Stimulated activated CD4-positive, alpha-beta T cell treated with anti-CD3 and anti-CD28 coated beads, Interleukin-4, amount 100 ng/mL, for 4 hours (primary cell): ENCODE results near the gene NFIB.

ENCODE experiments used
- DNase-seq, 2 experiments: peaks; one replicate each; pipeline ENCODE4 v3.0.0-alpha.2; 2020

The NFIB gene

GRCh38 chr9:14209399-14210345 is 104.3 kb downstream of the NFIB start:
- DNase-seq: no peak

- DNase-seq: no peak
These were observed 106.5 kb downstream of the NFIB start for GRCh38 chr9:14207352-14207995.

DNA sequence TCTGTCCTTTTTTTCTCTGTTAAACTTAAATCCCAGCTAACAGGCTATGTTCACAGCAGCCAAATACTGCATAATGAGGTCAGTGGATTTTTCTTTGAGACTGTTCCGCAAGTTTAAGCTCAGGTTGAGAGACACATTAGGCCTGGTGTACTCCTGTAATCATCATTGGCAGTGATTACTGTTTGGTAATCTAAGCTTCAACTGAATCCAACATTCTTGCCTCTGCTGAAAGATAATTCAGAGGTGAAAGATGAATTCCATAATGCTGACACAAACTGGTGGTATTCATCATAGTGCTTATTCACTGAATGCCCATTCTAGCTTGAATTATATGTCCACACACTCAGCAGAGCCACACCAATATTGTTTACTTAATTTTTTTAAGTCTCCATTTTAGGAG is 108.5 kb downstream of the NFIB start:
- no peak for DNase-seq

DNA sequence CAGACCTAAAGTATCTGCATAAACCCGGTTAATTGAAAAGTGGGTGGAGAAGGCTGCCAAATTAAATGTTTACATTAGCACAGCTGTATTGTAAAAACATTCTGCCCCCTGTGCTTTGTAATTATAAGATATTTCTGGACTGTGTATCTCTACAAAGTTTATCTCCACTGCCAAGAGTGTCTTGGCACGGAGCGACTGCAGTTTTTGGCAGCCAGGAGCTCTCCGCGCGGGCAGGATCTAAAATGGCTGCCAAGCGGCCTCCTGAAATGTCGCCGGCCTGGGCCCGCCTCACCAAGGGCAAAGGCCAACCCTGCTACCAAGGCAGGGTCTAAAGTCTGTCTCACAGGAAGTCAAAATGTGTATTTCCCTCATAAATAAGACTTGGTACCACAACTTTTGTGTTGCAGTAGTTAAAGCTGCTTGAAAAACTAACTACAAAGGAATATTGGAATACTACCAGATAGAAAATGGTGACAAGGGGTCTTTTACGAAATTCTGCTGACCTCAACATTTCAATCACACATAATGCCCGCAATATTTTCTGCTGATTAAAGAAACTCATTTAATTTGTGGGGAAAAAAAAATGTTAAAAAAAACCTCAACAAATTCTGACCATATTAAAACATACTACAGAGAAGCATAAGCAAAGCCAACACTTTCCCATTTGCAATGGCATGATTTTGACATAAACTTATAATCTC is 110.4 kb downstream of the NFIB start:
- DNase-seq: no peak

DNA sequence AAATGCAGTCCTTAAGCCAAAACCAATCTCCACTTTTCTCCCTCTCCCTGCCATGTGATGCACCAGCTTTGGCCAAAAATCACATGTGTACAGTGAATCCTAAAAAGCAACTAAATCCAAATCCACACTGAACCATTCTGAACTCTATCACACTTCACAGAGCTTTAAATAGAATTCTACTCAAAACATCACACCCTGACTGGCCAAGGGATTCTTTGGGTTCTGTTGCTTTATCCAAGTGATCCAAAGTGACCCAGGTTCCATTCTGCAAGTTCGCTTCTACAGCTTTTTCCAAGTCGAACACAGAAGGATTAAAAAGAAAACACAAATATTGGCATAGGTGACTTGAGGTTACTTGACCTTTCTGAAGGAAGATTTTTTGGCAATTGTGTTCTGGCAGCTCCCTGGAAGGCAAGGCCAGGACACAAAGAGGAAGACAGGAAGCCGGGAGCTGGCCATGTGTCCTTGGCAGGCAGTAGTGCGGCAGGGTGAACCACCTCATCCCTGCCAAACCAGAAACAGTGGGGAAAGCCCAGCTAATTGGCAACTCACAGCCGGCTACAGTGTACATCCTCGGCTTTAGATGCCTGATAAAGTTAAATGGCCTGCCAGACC is 115.0 kb downstream of the NFIB start:
- DNase-seq: no peak

GRCh38 chr9:14198047-14198840 is 115.7 kb downstream of the NFIB start:
- no peak for DNase-seq

DNA sequence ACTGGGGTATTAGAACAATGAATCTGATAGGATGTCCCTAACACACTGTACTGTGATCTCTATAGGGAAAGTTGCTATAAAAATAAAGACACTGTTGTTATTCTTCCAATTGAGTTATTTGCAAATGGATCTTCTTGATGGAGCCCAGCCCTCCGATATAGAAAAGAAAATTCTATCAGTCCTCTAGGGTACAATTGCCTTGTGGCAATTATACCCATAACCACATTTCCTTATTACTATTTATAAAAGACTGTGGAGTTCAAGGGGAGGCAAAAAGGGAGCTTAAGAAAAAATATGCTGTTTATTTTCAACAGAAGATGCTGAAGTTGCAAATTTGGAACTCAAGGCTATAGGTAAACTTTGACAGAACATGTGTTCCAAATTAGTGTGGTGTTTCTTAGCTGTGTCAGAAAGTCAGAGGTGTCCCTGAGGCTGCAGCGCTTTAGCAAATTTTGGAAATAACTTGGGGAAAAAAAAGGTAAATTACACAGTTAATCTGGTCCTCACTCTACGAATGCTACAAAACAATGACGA is 116.5 kb downstream of the NFIB start:
- DNase-seq: no peak

DNA sequence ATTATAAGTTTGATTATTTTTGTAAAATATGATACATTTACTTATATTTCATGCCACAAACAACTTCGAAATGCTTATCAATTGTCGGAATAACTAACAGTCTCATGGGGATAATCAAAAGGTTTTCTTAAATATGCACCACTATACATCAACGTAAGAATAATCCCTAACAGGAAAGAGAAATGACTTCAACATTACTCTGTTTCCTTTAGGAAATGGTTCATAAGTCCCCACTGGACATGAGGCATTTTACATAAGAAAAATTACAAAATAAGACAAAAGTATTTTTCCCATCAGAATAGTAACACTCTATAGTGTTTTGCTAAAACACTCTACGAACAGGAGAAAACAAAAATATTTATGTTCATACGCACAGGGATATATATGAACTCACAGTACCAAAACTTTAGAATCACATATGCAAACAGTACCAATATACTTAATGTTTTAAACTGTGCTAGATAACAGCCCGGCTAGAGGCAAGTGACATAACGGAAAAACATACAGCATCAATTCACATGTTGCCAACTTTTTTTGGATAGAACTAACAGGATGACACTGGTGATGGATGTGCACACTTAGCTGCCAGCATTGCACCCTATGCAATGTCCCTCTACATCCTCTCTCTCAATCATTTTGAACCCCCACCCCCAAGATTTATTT is 120.5 kb downstream of the NFIB start:
- DNase-seq: no peak

- no peak for DNase-seq
These were observed 121.4 kb downstream of the NFIB start for GRCh38 chr9:14192556-14192955.

DNA sequence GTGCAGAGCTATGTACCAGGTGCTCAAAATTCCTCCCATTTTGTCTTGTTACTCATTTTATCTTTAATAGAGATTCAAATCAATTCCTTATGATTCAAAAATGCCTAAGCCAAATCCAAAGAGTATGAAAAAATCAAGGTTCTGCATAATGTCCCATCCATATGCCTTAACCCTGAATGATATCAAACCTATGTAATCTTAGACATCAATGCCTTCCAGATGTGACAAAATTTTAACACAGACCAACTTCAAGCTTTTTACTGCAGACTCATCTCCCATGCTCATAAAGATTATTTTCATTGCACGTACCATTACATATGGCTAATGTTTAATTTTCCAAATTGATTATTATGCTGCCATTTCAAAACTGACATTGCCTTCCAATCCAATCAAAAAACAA is 122.4 kb downstream of the NFIB start:
- no peak for DNase-seq

DNA sequence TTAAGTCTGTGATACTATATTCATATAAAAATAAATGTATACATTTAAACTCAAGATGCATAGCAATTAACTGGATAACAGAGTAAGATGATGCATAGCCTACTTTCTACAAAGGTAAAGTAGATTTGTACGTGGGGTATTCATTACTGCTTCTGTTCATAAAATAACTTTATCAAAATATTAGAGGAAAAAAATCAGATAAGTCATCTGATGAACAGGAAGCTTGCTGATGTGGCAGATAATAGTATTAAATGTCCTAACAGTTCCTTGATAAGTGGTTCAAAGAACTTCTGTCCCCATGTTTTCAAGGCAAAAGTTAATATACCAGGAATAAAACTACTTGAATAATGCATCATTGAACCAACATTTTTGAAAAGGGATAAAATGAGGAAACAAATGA is 123.7 kb downstream of the NFIB start:
- DNase-seq: no peak

DNA sequence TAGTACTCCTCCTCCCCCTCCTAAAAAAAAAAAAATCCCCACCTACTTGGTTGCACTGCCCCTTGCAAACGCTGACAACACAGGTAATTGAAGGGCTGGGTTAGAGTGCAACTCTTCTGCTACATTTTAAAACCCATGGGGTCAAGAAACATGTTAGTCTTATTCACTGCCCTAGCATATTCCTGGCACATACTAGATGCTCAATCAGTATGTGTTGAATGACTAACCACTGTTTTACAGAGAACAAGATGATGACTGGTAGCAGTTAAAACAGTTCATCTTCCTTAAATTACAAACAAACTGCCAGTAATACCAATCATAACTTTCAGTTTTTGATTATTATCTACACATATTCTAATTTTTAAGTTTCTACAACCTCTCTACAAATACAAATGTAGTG is 124.4 kb downstream of the NFIB start:
- no peak for DNase-seq

DNA sequence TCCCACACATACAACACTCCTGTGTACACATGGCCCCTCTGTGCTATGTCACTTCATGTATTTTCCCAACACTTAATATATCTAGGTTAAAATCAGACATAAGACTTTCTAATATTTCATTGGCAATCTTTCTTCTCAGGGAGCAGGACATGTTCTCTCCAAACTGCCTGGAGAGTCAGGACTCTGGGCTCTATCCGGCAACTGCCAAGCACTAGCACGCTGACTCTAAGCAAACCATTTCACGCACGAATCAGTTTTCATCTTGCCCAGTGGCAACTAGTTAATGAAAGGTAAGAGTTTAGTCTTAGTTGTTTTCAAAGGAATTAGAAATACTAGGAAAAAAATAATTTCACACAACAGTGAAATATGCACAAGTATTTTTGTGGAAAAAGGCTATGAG is 124.8 kb downstream of the NFIB start:
- no peak for DNase-seq

GRCh38 chr9:14188538-14188937 is 125.4 kb downstream of the NFIB start:
- DNase-seq: no peak

- DNase-seq: no peak
These were observed 125.9 kb downstream of the NFIB start for GRCh38 chr9:14188011-14188410.

DNA sequence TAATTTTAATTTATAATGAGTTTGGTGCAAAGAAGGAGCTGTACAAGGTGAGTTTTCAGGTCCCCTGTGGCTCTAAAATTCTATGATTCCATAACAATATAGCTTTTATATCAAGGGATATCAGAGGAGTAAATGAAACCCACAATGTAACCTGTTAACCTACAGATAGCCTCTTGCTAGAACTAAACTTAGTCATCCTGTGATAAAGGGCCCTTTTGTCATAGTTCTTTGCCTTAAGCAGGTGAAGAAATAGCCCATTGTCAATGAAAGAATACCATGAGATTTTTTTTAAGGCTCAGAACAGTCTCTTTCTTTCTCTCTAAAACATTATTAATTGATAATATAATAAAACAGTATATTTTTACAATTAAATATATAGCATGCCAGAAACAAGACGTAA is 127.8 kb downstream of the NFIB start:
- no peak for DNase-seq

DNA sequence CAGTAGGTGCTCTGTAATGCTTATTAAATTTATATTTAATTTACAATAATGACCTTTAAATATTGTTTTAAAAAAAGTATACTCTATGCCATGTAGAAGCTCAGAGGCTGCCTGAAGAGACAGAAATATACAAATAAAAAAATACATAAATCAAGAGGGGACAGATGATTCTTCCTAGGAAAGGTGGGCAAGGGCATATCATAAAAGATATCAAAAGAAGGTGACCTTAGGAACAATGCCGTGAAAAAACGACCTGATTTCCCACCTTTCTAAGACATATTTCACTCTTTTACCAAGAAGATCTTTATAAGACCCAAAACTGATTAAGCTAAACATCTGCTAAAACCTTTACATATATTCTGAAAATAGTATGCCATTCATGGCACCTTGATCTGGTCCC is 128.9 kb downstream of the NFIB start:
- DNase-seq: no peak

GRCh38 chr9:14183001-14183400 is 130.9 kb downstream of the NFIB start:
- DNase-seq: no peak

DNA sequence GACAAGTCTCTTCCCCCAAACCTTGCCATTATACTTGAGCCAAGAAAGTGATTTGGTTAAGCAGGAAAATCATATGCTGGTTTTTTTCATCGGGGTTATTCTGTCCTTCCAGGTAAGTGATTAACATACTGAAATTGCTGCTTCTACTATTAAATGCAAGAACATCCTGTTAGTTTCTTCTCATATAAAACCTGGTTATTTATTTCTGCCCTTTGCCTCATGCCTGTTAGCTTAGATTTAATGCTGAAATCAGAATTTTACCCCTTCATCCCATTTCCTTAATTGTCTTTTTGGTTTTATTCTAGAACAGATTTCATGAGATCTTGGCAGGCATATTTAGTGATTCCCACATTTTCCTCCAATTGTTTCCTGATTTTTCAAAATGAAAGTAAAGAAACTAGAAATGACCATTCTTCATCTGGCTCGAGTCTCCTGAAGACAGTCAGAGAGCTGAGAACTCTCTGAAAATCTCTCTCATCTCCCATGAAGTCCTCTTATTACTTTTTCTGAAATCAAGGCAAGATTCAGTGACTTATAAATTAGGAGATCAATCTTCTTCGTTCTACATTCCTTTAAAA is 132.9 kb downstream of the NFIB start:
- DNase-seq: no peak

- DNase-seq: no peak
These were observed 133.6 kb downstream of the NFIB start for GRCh38 chr9:14180093-14180959.
